ENCODE data around the gene PCDHGB5. TPM values are rescaled to one million over a fixed set of nuclear protein-coding genes. Genes with fewer than 3 reads are reported as not detected.
"Not testable (repeated sequence)": the region's sequence is repeated elsewhere in the genome, so short reads cannot be mapped to it uniquely, and the experiment has no call there.

Gene PCDHGB5
- polyA plus RNA-seq, 1 donor from 2014 or later: 0.17 TPM

GRCh38 chr5:141384471-141385267 is 13.1 kb upstream of the PCDHGB5 start:
- H3K27me3 ChIP-seq (ENCODE audit: insufficient read depth, low read depth, low read length): no peaks in the 10 kb centered on the region
- H3K4me2 ChIP-seq (ENCODE audit: low read length): no peak overlapping the region
- H2AFZ ChIP-seq (ENCODE audit: low read depth, low read length): no peak overlapping the region
- no peaks in the 10 kb centered on the region for H3K79me2 ChIP-seq (replicated peaks; ENCODE audit: insufficient read depth, low read length)
- no peak overlapping the region for H3K4me3 ChIP-seq (ENCODE audit: low read length)
- H3K9ac ChIP-seq (ENCODE audit: low read length): no peak overlapping the region
- H3K9me3 ChIP-seq (ENCODE audit: low read length): peaks cover 31% of the 10 kb centered on the region
- no peaks in the 10 kb centered on the region for H4K20me1 ChIP-seq (ENCODE audit: insufficient read depth)
- H3K27ac ChIP-seq (ENCODE audit: low read length): no peak overlapping the region
- no peaks in the 10 kb centered on the region for H3K9me2 ChIP-seq (ENCODE audit: insufficient read depth, low read length)
- H3F3A ChIP-seq (ENCODE audit: insufficient read depth, low read length, poor library complexity, severe bottlenecking): no peaks in the 10 kb centered on the region
- TF ChIP-seq MXI1 (conservative IDR thresholded peaks at IDR 0.05; ENCODE audit: poor library complexity, severe bottlenecking): no peak
- no peak for TF ChIP-seq TAF1 (IDR thresholded peaks at IDR 0.05; ENCODE audit: low read depth)
- TF ChIP-seq, protein P1, sequence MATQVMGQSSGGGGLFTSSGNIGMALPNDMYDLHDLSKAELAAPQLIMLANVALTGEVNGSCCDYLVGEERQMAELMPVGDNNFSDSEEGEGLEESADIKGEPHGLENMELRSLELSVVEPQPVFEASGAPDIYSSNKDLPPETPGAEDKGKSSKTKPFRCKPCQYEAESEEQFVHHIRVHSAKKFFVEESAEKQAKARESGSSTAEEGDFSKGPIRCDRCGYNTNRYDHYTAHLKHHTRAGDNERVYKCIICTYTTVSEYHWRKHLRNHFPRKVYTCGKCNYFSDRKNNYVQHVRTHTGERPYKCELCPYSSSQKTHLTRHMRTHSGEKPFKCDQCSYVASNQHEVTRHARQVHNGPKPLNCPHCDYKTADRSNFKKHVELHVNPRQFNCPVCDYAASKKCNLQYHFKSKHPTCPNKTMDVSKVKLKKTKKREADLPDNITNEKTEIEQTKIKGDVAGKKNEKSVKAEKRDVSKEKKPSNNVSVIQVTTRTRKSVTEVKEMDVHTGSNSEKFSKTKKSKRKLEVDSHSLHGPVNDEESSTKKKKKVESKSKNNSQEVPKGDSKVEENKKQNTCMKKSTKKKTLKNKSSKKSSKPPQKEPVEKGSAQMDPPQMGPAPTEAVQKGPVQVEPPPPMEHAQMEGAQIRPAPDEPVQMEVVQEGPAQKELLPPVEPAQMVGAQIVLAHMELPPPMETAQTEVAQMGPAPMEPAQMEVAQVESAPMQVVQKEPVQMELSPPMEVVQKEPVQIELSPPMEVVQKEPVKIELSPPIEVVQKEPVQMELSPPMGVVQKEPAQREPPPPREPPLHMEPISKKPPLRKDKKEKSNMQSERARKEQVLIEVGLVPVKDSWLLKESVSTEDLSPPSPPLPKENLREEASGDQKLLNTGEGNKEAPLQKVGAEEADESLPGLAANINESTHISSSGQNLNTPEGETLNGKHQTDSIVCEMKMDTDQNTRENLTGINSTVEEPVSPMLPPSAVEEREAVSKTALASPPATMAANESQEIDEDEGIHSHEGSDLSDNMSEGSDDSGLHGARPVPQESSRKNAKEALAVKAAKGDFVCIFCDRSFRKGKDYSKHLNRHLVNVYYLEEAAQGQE (IDR thresholded peaks at IDR 0.05; ENCODE audit: borderline replicate concordance): no peak
- TF ChIP-seq RAD21 (conservative IDR thresholded peaks at IDR 0.05): no peak
- no peak for TF ChIP-seq EP300 (conservative IDR thresholded peaks at IDR 0.05; ENCODE audit: poor library complexity, severe bottlenecking)
- TF ChIP-seq SMC3 (conservative IDR thresholded peaks at IDR 0.05; ENCODE audit: poor library complexity): no peak
- no peak for TF ChIP-seq POLR2AphosphoS5 (IDR thresholded peaks at IDR 0.05)
- TF ChIP-seq, protein P2, sequence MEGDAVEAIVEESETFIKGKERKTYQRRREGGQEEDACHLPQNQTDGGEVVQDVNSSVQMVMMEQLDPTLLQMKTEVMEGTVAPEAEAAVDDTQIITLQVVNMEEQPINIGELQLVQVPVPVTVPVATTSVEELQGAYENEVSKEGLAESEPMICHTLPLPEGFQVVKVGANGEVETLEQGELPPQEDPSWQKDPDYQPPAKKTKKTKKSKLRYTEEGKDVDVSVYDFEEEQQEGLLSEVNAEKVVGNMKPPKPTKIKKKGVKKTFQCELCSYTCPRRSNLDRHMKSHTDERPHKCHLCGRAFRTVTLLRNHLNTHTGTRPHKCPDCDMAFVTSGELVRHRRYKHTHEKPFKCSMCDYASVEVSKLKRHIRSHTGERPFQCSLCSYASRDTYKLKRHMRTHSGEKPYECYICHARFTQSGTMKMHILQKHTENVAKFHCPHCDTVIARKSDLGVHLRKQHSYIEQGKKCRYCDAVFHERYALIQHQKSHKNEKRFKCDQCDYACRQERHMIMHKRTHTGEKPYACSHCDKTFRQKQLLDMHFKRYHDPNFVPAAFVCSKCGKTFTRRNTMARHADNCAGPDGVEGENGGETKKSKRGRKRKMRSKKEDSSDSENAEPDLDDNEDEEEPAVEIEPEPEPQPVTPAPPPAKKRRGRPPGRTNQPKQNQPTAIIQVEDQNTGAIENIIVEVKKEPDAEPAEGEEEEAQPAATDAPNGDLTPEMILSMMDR (IDR thresholded peaks at IDR 0.05; ENCODE audit: poor library complexity, severe bottlenecking): no peak
- no peak for TF ChIP-seq EZH2 (IDR thresholded peaks at IDR 0.05; ENCODE audit: borderline replicate concordance, insufficient read depth, low read length, poor library complexity, severe bottlenecking)
- no peaks in the 10 kb centered on the region for H3K36me3 ChIP-seq (ENCODE audit: insufficient read depth, low read length)

DNA sequence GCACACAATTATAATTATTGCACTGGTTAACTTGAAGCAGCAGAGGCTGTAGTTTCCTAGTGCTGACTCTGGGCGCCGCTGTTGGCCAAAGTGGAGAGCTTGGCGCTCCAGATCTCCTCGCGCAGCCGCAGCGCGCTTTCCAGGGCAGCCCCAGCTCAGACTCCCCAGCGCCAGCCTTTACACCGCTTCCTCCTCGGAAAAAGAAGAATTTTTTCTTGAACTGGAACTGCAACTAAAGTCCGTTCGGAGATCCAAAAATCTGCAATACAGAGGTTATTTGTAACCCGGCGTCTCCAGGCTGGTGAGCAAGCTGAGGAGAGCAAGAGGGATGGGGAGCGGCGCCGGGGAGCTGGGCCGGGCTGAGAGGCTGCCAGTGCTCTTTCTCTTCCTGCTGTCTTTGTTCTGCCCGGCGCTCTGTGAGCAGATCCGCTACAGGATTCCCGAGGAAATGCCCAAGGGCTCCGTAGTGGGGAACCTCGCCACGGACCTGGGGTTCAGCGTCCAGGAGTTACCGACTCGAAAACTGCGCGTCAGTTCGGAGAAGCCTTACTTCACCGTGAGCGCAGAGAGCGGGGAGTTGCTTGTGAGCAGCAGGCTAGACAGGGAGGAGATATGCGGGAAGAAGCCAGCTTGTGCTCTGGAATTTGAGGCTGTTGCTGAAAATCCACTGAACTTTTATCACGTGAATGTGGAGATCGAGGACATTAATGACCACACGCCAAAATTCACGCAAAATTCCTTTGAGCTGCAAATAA is 10.0 kb upstream of the PCDHGB5 start, which contains the start of gene PCDHGB4:
PCDHGB4 (plus strand) TSS at position 142 of the 755 bp plus-strand sequence; CDS start at position 329, 187 bp downstream.
- H3K4me2 ChIP-seq (ENCODE audit: low read length); H3F3A ChIP-seq (ENCODE audit: insufficient read depth, low read length, poor library complexity, severe bottlenecking); H3K36me3 ChIP-seq (ENCODE audit: insufficient read depth, low read length); H3K27me3 ChIP-seq (ENCODE audit: insufficient read depth, low read depth, low read length); H3K9ac ChIP-seq (ENCODE audit: low read length); H4K20me1 ChIP-seq (ENCODE audit: insufficient read depth); H3K79me2 ChIP-seq (replicated peaks; ENCODE audit: insufficient read depth, low read length); H2AFZ ChIP-seq (ENCODE audit: low read depth, low read length); H3K9me2 ChIP-seq (ENCODE audit: insufficient read depth, low read length): not testable (repeated sequence)
- peak within 1 kb of the TSS; percentile 41 for H3K27ac ChIP-seq (ENCODE audit: low read length)
- peak within 1 kb of the TSS; percentile 53 for H3K4me3 ChIP-seq (ENCODE audit: low read length)
- TF ChIP-seq RAD21 (conservative IDR thresholded peaks at IDR 0.05) (peak; percentile 70), SMC3 (conservative IDR thresholded peaks at IDR 0.05; ENCODE audit: poor library complexity) (peak; percentile 65)
- TF ChIP-seq, protein P2 (IDR thresholded peaks at IDR 0.05; ENCODE audit: poor library complexity, severe bottlenecking): peak; percentile 69
- H3K9me3 ChIP-seq (ENCODE audit: low read length): peaks cover 36% of the 10 kb centered on the region

Measured in neural cell (in vitro differentiated cells).